Endodermal cell (in vitro differentiated cells): ENCODE measurements around the gene ATXN2L. TPM values are rescaled to one million over a fixed set of nuclear protein-coding genes. Genes with fewer than 3 reads are reported as not detected.

Experiments used
- DNase-seq: peaks from one replicate; pipeline ENCODE4 v3.0.0-alpha.2; 2017
- H3K27ac ChIP-seq: 2 replicates; pipeline ENCODE4 v1.5.1; 2013; ENCODE audit warnings: mild to moderate bottlenecking, low read depth, low read length, moderate library complexity
- H3K27me3 ChIP-seq: 2 replicates; pipeline ENCODE4 v1.6.1; 2013; ENCODE audit warnings: mild to moderate bottlenecking, low read length, moderate library complexity; ENCODE audit not compliant: insufficient read depth, control insufficient read depth, poor library complexity, severe bottlenecking
- H3K36me3 ChIP-seq: 2 replicates; pipeline ENCODE4 v1.7.0; 2013; ENCODE audit warnings: mild to moderate bottlenecking, low read length, moderate library complexity; ENCODE audit not compliant: control insufficient read depth, insufficient read depth
- H3K4me1 ChIP-seq: one replicate; pipeline ENCODE4 v1.7.0; 2013; ENCODE audit warnings: low read length; ENCODE audit not compliant: control insufficient read depth, insufficient read depth
- H3K4me3 ChIP-seq: 2 replicates; pipeline ENCODE4 v1.5.1; 2013; ENCODE audit warnings: mild to moderate bottlenecking, low read length, moderate library complexity
- H3K9ac ChIP-seq: 2 replicates; pipeline ENCODE4 v1.6.1; 2013; ENCODE audit warnings: mild to moderate bottlenecking, low read length, moderate library complexity; ENCODE audit not compliant: poor library complexity, severe bottlenecking; ENCODE audit errors: extremely low read depth
- H3K9me3 ChIP-seq: 2 replicates; pipeline ENCODE4 v1.6.1; 2013; ENCODE audit warnings: mild to moderate bottlenecking, low read length, moderate library complexity; ENCODE audit not compliant: control insufficient read depth
- H3K27ac Mint-ChIP-seq: 2 replicates; pipeline ENCODE4 v1.8.0; 2020; ENCODE audit warnings: mixed read lengths
- H3K27me3 Mint-ChIP-seq: 2 replicates; pipeline ENCODE4 v1.8.0; 2021; ENCODE audit warnings: mild to moderate bottlenecking, mixed read lengths; ENCODE audit not compliant: insufficient read depth
- H3K36me3 Mint-ChIP-seq: 2 replicates; pipeline ENCODE4 v1.8.0; 2020; ENCODE audit warnings: low read depth, mixed read lengths
- H3K4me1 Mint-ChIP-seq: 2 replicates; pipeline ENCODE4 v1.8.0; 2020; ENCODE audit warnings: mixed read lengths
- H3K4me3 Mint-ChIP-seq: 2 replicates; pipeline ENCODE4 v1.8.0; 2020; ENCODE audit warnings: mild to moderate bottlenecking, moderate library complexity, mixed read lengths
- H3K9me3 Mint-ChIP-seq: 2 replicates; pipeline ENCODE4 v1.8.0; 2020; ENCODE audit warnings: mild to moderate bottlenecking, mixed read lengths
- CTCF ChIP-seq: fragments of 200-600 bp; sonication (generic); conservative IDR thresholded peaks from 2 replicates; pipeline ENCODE4 v1.5.0; 2021; ENCODE audit warnings: antibody characterized with exemption, mild to moderate bottlenecking
- WGBS, 2 experiments: methylation state at CpG; one replicate each; pipeline versions ENCODE4 v1.1.5 to v1.1.7; 2013; ENCODE audit warnings: missing lambda C conversion rate in 2 of 2, mixed read lengths in 1 of 2; ENCODE audit not compliant: insufficient coverage in 1 of 2, insufficient read length in 1 of 2; 5-methylcytosine and 5-hydroxymethylcytosine counted together
- total RNA-seq, 2 donors: library from RNA; stranded (reverse); fragmentation: NEBNext Ultra II Directional in 1 of 2; extraction: Animal tissue kit (Norgen Biotek cat#: 25700) in 1 of 2; gene quantifications; 2 replicates in 1 of 2; 3 replicates in 1 of 2; pipeline ENCODE4 v1.2.1, GENCODE V29; 2021

Gene ATXN2L
- total RNA-seq, 2 donors from 2014 or later = 242 to 264 TPM

GRCh38 chr16:28859326-28859725 is 36.5 kb downstream of the ATXN2L start:
- Mint-ChIP-seq H3K4me3 (no peak overlapping the region), H3K27ac (no peak overlapping the region), H3K4me1 (peaks cover 3% of the 10 kb centered on the region), H3K36me3 (no peaks in the 10 kb centered on the region), H3K9me3 (no peaks in the 10 kb centered on the region), H3K27me3 (no peaks in the 10 kb centered on the region)
- H3K9ac ChIP-seq = no peak overlapping the region
- 71 to 72% methylated on average over 4 of the region's 4 CpGs for WGBS, 2 experiments
- no peak overlapping the region for H3K27ac ChIP-seq
- no peaks in the 10 kb centered on the region for H3K36me3 ChIP-seq
- no peaks in the 10 kb centered on the region for H3K9me3 ChIP-seq
- no peaks in the 10 kb centered on the region for H3K4me1 ChIP-seq
- no peak for DNase-seq
- no peak for TF ChIP-seq CTCF
- no peaks in the 10 kb centered on the region for H3K27me3 ChIP-seq
- H3K4me3 ChIP-seq = no peak overlapping the region

GRCh38 chr16:28863929-28864793 is 41.4 kb downstream of the ATXN2L start:
- Mint-ChIP-seq H3K4me3 (peak overlapping the region; percentile 90), H3K4me1 (peaks cover 15% of the 10 kb centered on the region), H3K9me3 (no peaks in the 10 kb centered on the region), H3K27ac (peak overlapping the region; percentile 99), H3K27me3 (no peaks in the 10 kb centered on the region), H3K36me3 (peaks cover 17% of the 10 kb centered on the region)
- TF ChIP-seq CTCF = no peak
- H3K36me3 ChIP-seq = peaks cover 16% of the 10 kb centered on the region
- peak overlapping the region; percentile 95 for H3K4me3 ChIP-seq
- H3K9me3 ChIP-seq = no peaks in the 10 kb centered on the region
- DNase-seq = no peak
- H3K27me3 ChIP-seq = no peaks in the 10 kb centered on the region
- peaks cover 7% of the 10 kb centered on the region for H3K4me1 ChIP-seq
- WGBS, 2 experiments = 3 to 6% methylated on average over 10 to 42 of the region's 42 CpGs
- peak overlapping the region; percentile 90 for H3K9ac ChIP-seq
- H3K27ac ChIP-seq = peak overlapping the region; percentile 96

DNA sequence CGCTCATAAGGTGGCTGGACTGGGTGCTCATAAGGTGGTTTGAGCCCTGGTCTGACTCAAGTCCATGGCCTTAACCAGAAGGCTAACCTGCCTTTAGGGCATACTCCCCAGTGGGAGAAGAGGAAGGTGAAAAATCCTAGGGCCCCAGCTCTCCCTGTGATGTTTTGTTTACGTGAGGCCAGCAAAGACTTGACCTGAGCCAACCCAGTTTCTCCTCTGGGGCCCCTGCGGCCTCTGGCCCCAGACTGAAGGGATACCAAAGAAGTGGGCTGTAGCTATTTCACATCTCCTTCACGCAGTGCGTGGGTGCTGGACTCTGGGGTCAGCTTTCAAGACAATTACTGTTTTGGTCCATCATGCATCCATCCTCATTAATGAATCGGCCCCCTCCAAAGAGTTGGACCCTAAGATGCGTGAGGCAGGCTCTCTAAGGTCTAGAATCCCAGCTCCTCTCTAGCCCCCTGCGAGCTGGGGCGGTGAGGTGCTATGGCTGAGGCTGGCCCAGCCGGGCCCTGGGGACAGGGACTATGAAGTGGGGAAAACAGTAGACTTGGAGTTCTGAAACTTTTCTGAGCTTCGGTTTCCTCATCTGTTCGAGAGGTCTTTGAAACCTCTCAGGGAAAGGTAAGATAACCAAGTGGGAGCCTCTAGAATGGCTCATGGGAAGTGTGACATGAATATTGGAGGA is 42.3 kb downstream of the ATXN2L start:
- peak overlapping the region; percentile 44 for H3K27ac Mint-ChIP-seq
- peaks cover 15% of the 10 kb centered on the region for H3K4me1 Mint-ChIP-seq
- no peak overlapping the region for H3K27ac ChIP-seq
- DNase-seq = no peak
- H3K9me3 ChIP-seq = no peaks in the 10 kb centered on the region
- peak overlapping the region; percentile 90 for H3K4me3 Mint-ChIP-seq
- peaks cover 7% of the 10 kb centered on the region for H3K4me1 ChIP-seq
- H3K36me3 Mint-ChIP-seq = peaks cover 26% of the 10 kb centered on the region
- WGBS, 2 experiments = 93 to 94% methylated on average over 12 of the region's 12 CpGs
- peaks cover 26% of the 10 kb centered on the region for H3K36me3 ChIP-seq
- no peaks in the 10 kb centered on the region for H3K27me3 ChIP-seq
- H3K4me3 ChIP-seq = peak overlapping the region; percentile 95
- no peaks in the 10 kb centered on the region for H3K9me3 Mint-ChIP-seq
- H3K27me3 Mint-ChIP-seq = no peaks in the 10 kb centered on the region
- TF ChIP-seq CTCF = no peak
- peak overlapping the region; percentile 90 for H3K9ac ChIP-seq
